ENCODE data around the gene ILKAP. TPM values are rescaled to one million over a fixed set of nuclear protein-coding genes. Genes with fewer than 3 reads are reported as not detected.

ILKAP gene
- total and polyA plus RNA-seq, 2 donors (not counting 1 experiment from before 2014, with no cell fraction given) = 82.5 to 98.6 TPM

DNA sequence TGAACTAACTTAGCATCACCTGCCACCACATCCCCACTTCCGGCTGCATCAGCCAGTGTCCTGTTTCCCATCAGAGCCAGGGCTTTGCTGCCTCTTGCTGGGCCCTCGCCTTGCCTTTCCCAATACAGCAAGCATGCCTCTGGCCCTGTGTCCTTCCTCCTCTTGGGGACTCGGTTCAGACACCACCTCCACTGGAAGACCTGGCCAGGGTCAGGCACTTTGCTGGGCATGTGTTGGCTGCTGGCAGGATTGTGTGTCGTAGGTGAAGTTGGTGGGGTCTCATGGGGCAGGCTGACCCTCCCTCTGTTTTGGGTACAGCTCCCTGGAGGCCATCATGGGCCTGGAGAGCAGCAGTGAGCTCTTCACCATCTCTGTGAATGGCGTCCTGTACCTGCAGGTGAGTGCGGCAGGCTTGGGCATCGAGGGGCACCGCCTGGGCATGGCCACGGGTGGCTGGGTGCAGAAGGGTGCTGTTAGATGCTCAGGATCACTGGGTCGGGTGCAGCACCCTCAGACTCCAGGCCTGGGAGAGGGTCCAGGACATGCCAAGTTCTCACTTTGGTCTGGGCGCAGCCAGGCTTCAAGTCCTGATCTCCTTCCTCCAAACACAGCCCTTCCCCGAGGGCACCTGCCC, 38.1 kb downstream of the ILKAP start:
- H2AFZ ChIP-seq (ENCODE audit: insufficient read depth, low read depth, low read length, poor library complexity, severe bottlenecking) = no peak overlapping the region
- H3K9me3 ChIP-seq (ENCODE audit: control extremely low read depth in 1 of 3, control insufficient read depth in 2 of 3, insufficient read depth in 1 of 3, low read length in 2 of 3) = peaks cover 0 to 3% (median 0%) of the 10 kb centered on the region in 3 donors
- DNase-seq (no peak), ATAC-seq (ENCODE audit: low read depth) (no peak)
- no peak overlapping the region for H3K9ac ChIP-seq (ENCODE audit: low read length)
- no peak overlapping the region for H3K4me3 Mint-ChIP-seq
- intact Hi-C loops (cut with micrococcal nuclease) = no loop called here
- TF ChIP-seq EZH2 (IDR thresholded peaks at IDR 0.05; ENCODE audit: borderline replicate concordance, insufficient read depth, low read depth, low read length, poor library complexity, severe bottlenecking) (no peak), CTCF (IDR thresholded peaks at IDR 0.05) (no peak)
- peaks cover 13% of the 10 kb centered on the region for H3K27me3 Mint-ChIP-seq
- H3K9me3 Mint-ChIP-seq (ENCODE audit: insufficient read depth) = no peaks in the 10 kb centered on the region
- H3K27ac Mint-ChIP-seq = no peak overlapping the region
- H3K4me2 ChIP-seq (replicated peaks; ENCODE audit: low read depth, low read length, poor library complexity, severe bottlenecking) = no peak overlapping the region
- CTCF ChIA-PET = no interaction called here
- POLR2A ChIA-PET = no interaction called here
- peaks cover 5 to 16% of the 10 kb centered on the region in 2 experiments for H3K36me3 ChIP-seq (replicated peaks in 1 of 2; ENCODE audit: control extremely low read depth in 1 of 2, control insufficient read depth in 1 of 2, extremely low read depth in 1 of 2, insufficient read depth in 2 of 2, low read length in 1 of 2)
- H3K4me3 ChIP-seq (ENCODE audit: control extremely low read depth in 1 of 5, extremely low read depth in 1 of 5, insufficient read depth in 1 of 5, low read depth in 2 of 5, low read length in 4 of 5) = no peak overlapping the region
- WGBS (ENCODE audit: insufficient coverage) = 92% methylated on average over 11 of the region's 12 CpGs
- peaks cover 6% of the 10 kb centered on the region for H4K20me1 ChIP-seq (ENCODE audit: control insufficient read depth, insufficient read depth, low read length, poor library complexity, severe bottlenecking)
- H3K4me1 ChIP-seq (ENCODE audit: control insufficient read depth in 2 of 2, insufficient read depth in 2 of 2, low read length in 2 of 2) = peaks cover 2 to 3% of the 10 kb centered on the region in 2 donors
- H3K4me1 Mint-ChIP-seq = peaks cover 4% of the 10 kb centered on the region
- no peaks in the 10 kb centered on the region for H3K79me2 ChIP-seq (ENCODE audit: control insufficient read depth, insufficient read depth, low read length)
- peaks cover 0 to 18% (median 2%) of the 10 kb centered on the region in 4 experiments for H3K27me3 ChIP-seq (replicated peaks in 1 of 4; ENCODE audit: control extremely low read depth in 1 of 4, control insufficient read depth in 3 of 4, insufficient read depth in 4 of 4, low read length in 3 of 4)
- no peak overlapping the region for H3K27ac ChIP-seq (ENCODE audit: low read length in 2 of 2)

DNA sequence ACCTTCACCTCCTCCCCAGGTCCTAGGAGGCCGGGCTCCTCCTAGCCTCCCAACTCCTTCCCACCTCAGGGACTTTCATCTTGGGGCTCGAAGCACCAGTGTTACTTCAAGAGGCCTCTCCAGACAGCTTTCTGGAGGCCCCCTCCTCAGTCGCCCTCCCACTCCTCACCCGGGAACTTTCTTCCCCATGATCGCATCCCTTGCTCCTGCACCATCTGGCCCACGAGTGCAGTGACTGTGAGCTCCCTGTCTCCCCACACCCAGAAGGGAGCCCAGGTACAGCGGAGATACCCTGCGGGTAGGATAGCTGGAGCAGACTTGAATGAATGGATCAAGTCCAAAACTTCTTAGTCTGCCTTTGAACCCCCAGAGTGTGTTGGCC, 38.6 kb downstream of the ILKAP start:
- TF ChIP-seq CTCF (IDR thresholded peaks at IDR 0.05) = no peak
- TF ChIP-seq EZH2 (IDR thresholded peaks at IDR 0.05; ENCODE audit: borderline replicate concordance, insufficient read depth, low read depth, low read length, poor library complexity, severe bottlenecking) = no peak
- no peak overlapping the region for H2AFZ ChIP-seq (ENCODE audit: insufficient read depth, low read depth, low read length, poor library complexity, severe bottlenecking)
- no peak overlapping the region for H3K9ac ChIP-seq (ENCODE audit: low read length)
- peaks cover 3 to 11% of the 10 kb centered on the region in 2 experiments for H3K36me3 ChIP-seq (replicated peaks in 1 of 2; ENCODE audit: control extremely low read depth in 1 of 2, control insufficient read depth in 1 of 2, extremely low read depth in 1 of 2, insufficient read depth in 2 of 2, low read length in 1 of 2)
- Mint-ChIP-seq H3K27me3 (peaks cover 15% of the 10 kb centered on the region), H3K27ac (no peak overlapping the region), H3K9me3 (ENCODE audit: insufficient read depth) (no peaks in the 10 kb centered on the region), H3K4me1 (peaks cover 7% of the 10 kb centered on the region), H3K4me3 (no peak overlapping the region)
- intact Hi-C loops (cut with micrococcal nuclease) = no loop called here
- peaks cover 0 to 9% (median 0%) of the 10 kb centered on the region in 3 donors for H3K9me3 ChIP-seq (ENCODE audit: control extremely low read depth in 1 of 3, control insufficient read depth in 2 of 3, insufficient read depth in 1 of 3, low read length in 2 of 3)
- no peaks in the 10 kb centered on the region for H3K79me2 ChIP-seq (ENCODE audit: control insufficient read depth, insufficient read depth, low read length)
- peaks cover 7 to 8% of the 10 kb centered on the region in 2 donors for H3K4me1 ChIP-seq (ENCODE audit: control insufficient read depth in 2 of 2, insufficient read depth in 2 of 2, low read length in 2 of 2)
- POLR2A ChIA-PET = no interaction called here
- peaks cover 0 to 24% (median 4%) of the 10 kb centered on the region in 4 experiments for H3K27me3 ChIP-seq (replicated peaks in 1 of 4; ENCODE audit: control extremely low read depth in 1 of 4, control insufficient read depth in 3 of 4, insufficient read depth in 4 of 4, low read length in 3 of 4)
- WGBS (ENCODE audit: insufficient coverage) = 96% methylated on average over 6 of the region's 8 CpGs
- H3K4me3 ChIP-seq (ENCODE audit: control extremely low read depth in 1 of 5, extremely low read depth in 1 of 5, insufficient read depth in 1 of 5, low read depth in 2 of 5, low read length in 4 of 5) = no peak overlapping the region
- CTCF ChIA-PET = interaction anchor here (0.6 kb wide), 1 partner anchor 652 kb away, joined by 5 read pairs; no protein-coding TSS in a partner anchor
- H3K4me2 ChIP-seq (replicated peaks; ENCODE audit: low read depth, low read length, poor library complexity, severe bottlenecking) = no peak overlapping the region
- DNase-seq (no peak), ATAC-seq (ENCODE audit: low read depth) (no peak)
- peaks cover 4% of the 10 kb centered on the region for H4K20me1 ChIP-seq (ENCODE audit: control insufficient read depth, insufficient read depth, low read length, poor library complexity, severe bottlenecking)
- no peak overlapping the region for H3K27ac ChIP-seq (ENCODE audit: low read length in 2 of 2)
